Neural progenitor cell (in vitro differentiated cells): ENCODE results near the gene RNF214. TPM values are rescaled to one million over a fixed set of nuclear protein-coding genes. Genes with fewer than 3 reads are reported as not detected.

Experiments used
- DNase-seq: peaks from one replicate; pipeline ENCODE4 v3.0.0-alpha.2; 2016; ENCODE audit warnings: low spot score
- H2AFZ ChIP-seq: fragments of 200-600 bp; sonication (generic); replicated peaks from 2 replicates; pipeline ENCODE4 v1.6.1; 2016; ENCODE audit warnings: antibody characterized with exemption
- H3F3A ChIP-seq: fragments of 200-600 bp; sonication (generic); 2 replicates; pipeline ENCODE4 v1.6.1; 2016; ENCODE audit warnings: antibody characterized with exemption, low read depth
- H3K27ac ChIP-seq: fragments of 200-600 bp; sonication (generic); 2 replicates; pipeline ENCODE4 v1.5.1; 2016; ENCODE audit warnings: mild to moderate bottlenecking
- H3K27me3 ChIP-seq: fragments of 200-600 bp; sonication (generic); 2 replicates; pipeline ENCODE4 v1.6.1; 2016; ENCODE audit warnings: mild to moderate bottlenecking, moderate library complexity
- H3K36me3 ChIP-seq: fragments of 200-600 bp; sonication (generic); 2 replicates; pipeline ENCODE4 v1.5.1; 2016
- H3K4me1 ChIP-seq: fragments of 200-600 bp; sonication (generic); 2 replicates; pipeline ENCODE4 v1.6.1; 2016; ENCODE audit warnings: mixed run types
- H3K4me2 ChIP-seq: fragments of 200-600 bp; sonication (generic); 2 replicates; pipeline ENCODE4 v1.6.1; 2016
- H3K4me3 ChIP-seq: fragments of 200-600 bp; sonication (generic); 2 replicates; pipeline ENCODE4 v1.5.1; 2016
- H3K79me2 ChIP-seq: fragments of 200-600 bp; sonication (generic); 2 replicates; pipeline ENCODE4 v1.6.1; 2016; ENCODE audit warnings: low read depth
- H3K9ac ChIP-seq: fragments of 200-600 bp; sonication (generic); 2 replicates; pipeline ENCODE4 v1.6.1; 2016
- H3K9me3 ChIP-seq: fragments of 200-600 bp; sonication (generic); 2 replicates; pipeline ENCODE4 v1.5.1; 2016; ENCODE audit warnings: low read depth
- H4K20me1 ChIP-seq: fragments of 200-600 bp; sonication (generic); 2 replicates; pipeline ENCODE4 v1.6.1; 2016; ENCODE audit warnings: low read depth
- H3K27ac Mint-ChIP-seq: 3 replicates; pipeline ENCODE4 v1.8.0; 2021; ENCODE audit warnings: mixed read lengths
- H3K27me3 Mint-ChIP-seq: 2 replicates; pipeline ENCODE4 v1.8.0; 2022; ENCODE audit warnings: low read depth, mild to moderate bottlenecking, inconsistent platforms, moderate library complexity, mixed read lengths; ENCODE audit not compliant: insufficient read depth
- H3K36me3 Mint-ChIP-seq: 3 replicates; pipeline ENCODE4 v1.8.0; 2021; ENCODE audit warnings: mixed read lengths
- H3K4me1 Mint-ChIP-seq: 3 replicates; pipeline ENCODE4 v1.8.0; 2021; ENCODE audit warnings: mixed read lengths
- H3K4me3 Mint-ChIP-seq: 3 replicates; pipeline ENCODE4 v1.8.0; 2021; ENCODE audit warnings: mild to moderate bottlenecking, moderate library complexity, mixed read lengths
- H3K9me3 Mint-ChIP-seq: 3 replicates; pipeline ENCODE4 v1.8.0; 2020; ENCODE audit warnings: mixed read lengths
- CTCF ChIP-seq: fragments of 200-600 bp; sonication (generic); IDR thresholded peaks from 2 replicates; pipeline ENCODE4 v1.5.1; 2017; ENCODE audit warnings: antibody characterized with exemption, mild to moderate bottlenecking
- EZH2 ChIP-seq: fragments of 200-600 bp; sonication (generic); IDR thresholded peaks from 2 replicates; pipeline ENCODE4 v1.6.1; 2017; ENCODE audit warnings: antibody characterized with exemption, mild to moderate bottlenecking, moderate library complexity
- EZH2phosphoT487 ChIP-seq: fragments of 200-600 bp; sonication (generic); IDR thresholded peaks from 2 replicates; pipeline ENCODE4 v1.6.1; 2017; ENCODE audit warnings: antibody characterized with exemption
- total RNA-seq: library from RNA; depleted of rRNA; stranded (reverse); fragments of >200 nt; gene quantifications from 2 replicates; pipeline ENCODE4 v1.2.3, GENCODE V29; 2015; ENCODE audit warnings: low replicate concordance

RNF214 gene
- total RNA-seq, 1 donor from 2014 or later: 43.6 TPM

GRCh38 chr11:117217141-117218084 lies 15.1 kb upstream of the RNF214 start:
- H3K79me2 ChIP-seq: no peaks in the 10 kb centered on the region
- Mint-ChIP-seq H3K9me3 (no peaks in the 10 kb centered on the region), H3K4me3 (no peak overlapping the region), H3K27ac (no peak overlapping the region), H3K4me1 (peaks cover 13% of the 10 kb centered on the region), H3K27me3 (no peaks in the 10 kb centered on the region), H3K36me3 (peaks cover 3% of the 10 kb centered on the region)
- no peaks in the 10 kb centered on the region for H3K9me3 ChIP-seq
- no peaks in the 10 kb centered on the region for H4K20me1 ChIP-seq
- no peak overlapping the region for H2AFZ ChIP-seq
- TF ChIP-seq CTCF: no peak
- no peak for TF ChIP-seq EZH2phosphoT487
- no peak for TF ChIP-seq EZH2
- peaks cover 10% of the 10 kb centered on the region for H3F3A ChIP-seq
- no peak overlapping the region for H3K4me2 ChIP-seq
- peaks cover 8% of the 10 kb centered on the region for H3K4me1 ChIP-seq
- H3K4me3 ChIP-seq: no peak overlapping the region
- no peak for DNase-seq
- no peaks in the 10 kb centered on the region for H3K27me3 ChIP-seq
- H3K9ac ChIP-seq: no peak overlapping the region
- H3K36me3 ChIP-seq: no peaks in the 10 kb centered on the region
- no peak overlapping the region for H3K27ac ChIP-seq

- no peak for DNase-seq
- Mint-ChIP-seq H3K4me3 (no peak overlapping the region), H3K27me3 (no peaks in the 10 kb centered on the region), H3K9me3 (no peaks in the 10 kb centered on the region), H3K4me1 (peaks cover 13% of the 10 kb centered on the region), H3K27ac (no peak overlapping the region), H3K36me3 (peaks cover 3% of the 10 kb centered on the region)
- H4K20me1 ChIP-seq: no peaks in the 10 kb centered on the region
- TF ChIP-seq EZH2phosphoT487: no peak
- no peak for TF ChIP-seq EZH2
- no peak for TF ChIP-seq CTCF
- no peak overlapping the region for H3K9ac ChIP-seq
- H3K36me3 ChIP-seq: no peaks in the 10 kb centered on the region
- H3K27ac ChIP-seq: no peak overlapping the region
- H3K4me3 ChIP-seq: no peak overlapping the region
- H3K4me2 ChIP-seq: no peak overlapping the region
- peaks cover 8% of the 10 kb centered on the region for H3K4me1 ChIP-seq
- H3K27me3 ChIP-seq: no peaks in the 10 kb centered on the region
- H3K9me3 ChIP-seq: no peaks in the 10 kb centered on the region
- peaks cover 10% of the 10 kb centered on the region for H3F3A ChIP-seq
- H3K79me2 ChIP-seq: no peaks in the 10 kb centered on the region
- no peak overlapping the region for H2AFZ ChIP-seq
These were observed 14.1 kb upstream of the RNF214 start for GRCh38 chr11:117218133-117218915.

GRCh38 chr11:117219001-117219400 lies 13.5 kb upstream of the RNF214 start:
- Mint-ChIP-seq H3K27me3 (no peaks in the 10 kb centered on the region), H3K4me1 (peaks cover 13% of the 10 kb centered on the region), H3K9me3 (no peaks in the 10 kb centered on the region), H3K36me3 (peaks cover 3% of the 10 kb centered on the region), H3K27ac (no peak overlapping the region), H3K4me3 (no peak overlapping the region)
- H3K4me1 ChIP-seq: peaks cover 8% of the 10 kb centered on the region
- H3K9ac ChIP-seq: no peak overlapping the region
- H4K20me1 ChIP-seq: no peaks in the 10 kb centered on the region
- H3K9me3 ChIP-seq: no peaks in the 10 kb centered on the region
- no peak overlapping the region for H3K4me2 ChIP-seq
- no peak overlapping the region for H3K27ac ChIP-seq
- no peaks in the 10 kb centered on the region for H3K79me2 ChIP-seq
- peaks cover 9% of the 10 kb centered on the region for H3F3A ChIP-seq
- no peak overlapping the region for H2AFZ ChIP-seq
- no peaks in the 10 kb centered on the region for H3K27me3 ChIP-seq
- no peaks in the 10 kb centered on the region for H3K36me3 ChIP-seq
- DNase-seq: no peak
- no peak overlapping the region for H3K4me3 ChIP-seq
- TF ChIP-seq EZH2 (no peak), EZH2phosphoT487 (no peak), CTCF (no peak)
